ENCODE data around the gene ZRANB3. TPM values are rescaled to one million over a fixed set of nuclear protein-coding genes. Genes with fewer than 3 reads are reported as not detected.
"Not testable (repeated sequence)": the region's sequence is repeated elsewhere in the genome, so short reads cannot be mapped to it uniquely, and the experiment has no call there.

ZRANB3 gene
- total RNA-seq, 1 donor from 2014 or later: 13.5 TPM

- DNase-seq (ENCODE audit: low spot score in 2 of 2): no peak
- no peak for FAIRE-seq
These were observed 436.5 kb downstream of the ZRANB3 start for GRCh38 chr2:135094508-135094907.

- DNase-seq (ENCODE audit: low spot score in 2 of 2): no peak
- FAIRE-seq: no peak
These were observed 437.2 kb downstream of the ZRANB3 start for GRCh38 chr2:135093670-135094330.

- FAIRE-seq (no peak), DNase-seq (ENCODE audit: low spot score in 2 of 2) (no peak)
These were observed 437.8 kb downstream of the ZRANB3 start for GRCh38 chr2:135093193-135093592.

GRCh38 chr2:135091681-135092080 is 439.3 kb downstream of the ZRANB3 start:
- FAIRE-seq: no peak
- DNase-seq (ENCODE audit: low spot score in 2 of 2): no peak

- not testable (repeated sequence) for DNase-seq (ENCODE audit: low spot score in 2 of 2); FAIRE-seq
These were observed 441.4 kb downstream of the ZRANB3 start for GRCh38 chr2:135089597-135089996.

Small RNA genes lying within 50 kb of the gene (small RNA-seq; reads per million reads assigned to genes)
- gene SNORA40B: 0.28 reads per million, percentile 10 among the genes with 10 or more reads in this experiment

Other genes with a start within 250 kb of the ZRANB3 start
- gene R3HDM1, start 266 bp upstream of the ZRANB3 start, total RNA-seq: 93.8 TPM
- 70.5 TPM for gene UBXN4, start 210.6 kb upstream of the ZRANB3 start, total RNA-seq

Data from frontal cortex (tissue), 4 donors.